Measurements from ENCODE around the gene MGMT. TPM values are rescaled to one million over a fixed set of nuclear protein-coding genes. Genes with fewer than 3 reads are reported as not detected.

The MGMT gene
- total and polyA plus RNA-seq, 9 of the 15 experiments (the other 6 are each of a cell fraction or from before 2014, with no cell fraction given) = 0.03 to 0.29 (median 0.11) TPM; not detected in 4

- Histone ChIP-seq H3K4me3 (no peak overlapping the region), H4K20me1 (replicated peaks; ENCODE audit: control insufficient read depth, insufficient read depth, low read length) (0 out of 2 replicates have a peak, but pooled peaks cover 3% of the 10 kb centered on the region), H3K4me2 (ENCODE audit: insufficient read depth, low read length) (no peak overlapping the region), H3K36me3 (ENCODE audit: control insufficient read depth, insufficient read depth, low read length) (no peaks in the 10 kb centered on the region), H3K27me3 (ENCODE audit: control insufficient read depth in 2 of 2, insufficient read depth in 2 of 2, low read length in 2 of 2) (peaks cover 0 to 35% of the 10 kb centered on the region in 2 experiments; a peak in 3 of 5 replicates), H3K9me1 (ENCODE audit: control insufficient read depth, insufficient read depth, low read length) (no peaks in the 10 kb centered on the region), H3K9me3 (replicated peaks; ENCODE audit: control insufficient read depth, insufficient read depth, low read depth, low read length) (no peaks in the 10 kb centered on the region), H3K79me2 (ENCODE audit: control insufficient read depth, insufficient read depth, low read length) (no peaks in the 10 kb centered on the region), H2AFZ (ENCODE audit: low read depth, low read length) (no peak overlapping the region), H3K9ac (ENCODE audit: insufficient read depth in 1 of 2, low read depth in 2 of 2, low read length in 2 of 2) (no peak overlapping the region), H3K4me1 (replicated peaks in 1 of 2; ENCODE audit: control insufficient read depth in 2 of 2, insufficient read depth in 2 of 2, low read length in 2 of 2) (no peaks in the 10 kb centered on the region; a peak in 1 of 5 replicates), H3K27ac (ENCODE audit: extremely low read depth, low read depth, low read length) (no peak overlapping the region)
- in situ Hi-C loops (cut with MboI) (no loop called here), intact Hi-C loops (cut with micrococcal nuclease) (no loop called here)
- no peak for FAIRE-seq
- ATAC-seq = no peak
- ChIA-PET POLR2A (no interaction called here), CTCF (ENCODE audit: low intra/inter-chr PET ratio) (no interaction called here)
- DNase-seq (ENCODE audit: extremely low read depth in 1 of 4, low spot score in 3 of 4) = no peak
- 2% methylated on average over 12 of the region's 23 CpGs for WGBS (ENCODE audit: insufficient coverage, low coverage, missing lambda C conversion rate)
- no TSS peak for BruUV-seq (replicated peaks)
- TF ChIP-seq FOSL1 (tag; conservative IDR thresholded peaks at IDR 0.05) = no peak
- TF ChIP-seq HOMEZ (CRISPR knock-in tag; IDR thresholded peaks at IDR 0.05) = no peak
- TF ChIP-seq SIX5 (IDR thresholded peaks at IDR 0.05; ENCODE audit: borderline replicate concordance in 1 of 2, insufficient read depth in 1 of 2, low read depth in 1 of 2, low read length in 2 of 2) = no peak
- TF ChIP-seq ARHGAP35 (IDR thresholded peaks at IDR 0.05; ENCODE audit: partially characterized antibody) = no peak
- TF ChIP-seq THRA (IDR thresholded peaks at IDR 0.05) = no peak
- no peak for TF ChIP-seq ELF1 (tag; IDR thresholded peaks at IDR 0.05)
- TF ChIP-seq RBM14 (IDR thresholded peaks at IDR 0.05; ENCODE audit: borderline replicate concordance, insufficient read depth, low read depth, low read length) = no peak
- no peak for TF ChIP-seq E2F1 (CRISPR knock-in tag; IDR thresholded peaks at IDR 0.05)
- no peak for TF ChIP-seq TCF3 (CRISPR knock-in tag; IDR thresholded peaks at IDR 0.05)
- TF ChIP-seq ARID2 (IDR thresholded peaks at IDR 0.05) = no peak
- TF ChIP-seq HMG20B (CRISPR knock-in tag; IDR thresholded peaks at IDR 0.05) = no peak
Measured at GRCh38 chr10:129764011-129764900, 297.2 kb downstream of the MGMT start.

Data from K562 (cell line).